ENCODE measurements around the gene PAX3. TPM values are rescaled to one million over a fixed set of nuclear protein-coding genes. Genes with fewer than 3 reads are reported as not detected.

The PAX3 gene
- total and polyA plus RNA-seq, 2 experiments from 2014 or later = not detected

DNA sequence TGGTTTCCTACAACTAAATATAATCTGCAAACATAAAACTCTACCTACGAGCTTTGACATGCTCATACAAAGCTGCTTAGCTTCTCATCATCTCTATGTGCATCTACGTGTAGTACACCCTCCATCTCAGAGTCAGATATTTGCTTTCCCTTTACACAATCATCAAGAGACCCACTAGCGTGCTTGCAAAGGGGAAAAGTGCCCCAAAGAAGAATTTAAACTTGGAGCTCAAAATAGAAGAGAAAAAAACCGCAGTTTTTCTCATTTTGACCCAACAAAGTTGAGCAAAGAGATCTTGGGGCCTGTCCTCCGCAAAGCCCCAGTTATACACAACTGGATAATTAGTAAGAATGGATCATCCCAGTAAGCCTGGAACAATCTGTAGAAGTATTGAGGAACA lies 104.1 kb downstream of the PAX3 start:
- H3K4me3 ChIP-seq = no peak overlapping the region
- no peaks in the 10 kb centered on the region for H3K79me2 ChIP-seq (ENCODE audit: insufficient read depth)
- no peaks in the 10 kb centered on the region for H3F3A ChIP-seq (ENCODE audit: insufficient read depth)
- no peaks in the 10 kb centered on the region for H3K9me2 ChIP-seq (ENCODE audit: insufficient read depth)
- 21 to 22% methylated on average over 5 of the region's 5 CpGs for WGBS, 2 experiments (ENCODE audit: low coverage in 1 of 2, low lambda C conversion rate in 2 of 2, missing lambda C conversion rate in 2 of 2)
- in situ Hi-C loops (cut with MboI) = no loop called here
- H3K4me1 ChIP-seq (ENCODE audit: insufficient read depth) = no peaks in the 10 kb centered on the region
- H3K36me3 ChIP-seq (ENCODE audit: low read depth) = no peaks in the 10 kb centered on the region
- no peaks in the 10 kb centered on the region for H3K27me3 ChIP-seq (replicated peaks; ENCODE audit: insufficient read depth)
- no peak overlapping the region for H2AFZ ChIP-seq
- H3K9ac ChIP-seq = no peak overlapping the region
- H3K9me3 ChIP-seq (ENCODE audit: low read depth) = no peaks in the 10 kb centered on the region
- DNase-seq = no peak
- no peak for TF ChIP-seq EZH2phosphoT487 (IDR thresholded peaks at IDR 0.05; ENCODE audit: insufficient read depth, low read depth)
- TF ChIP-seq EZH2 (IDR thresholded peaks at IDR 0.05; ENCODE audit: insufficient read depth, poor library complexity, severe bottlenecking) = no peak
- H3K27ac ChIP-seq = no peak overlapping the region
- H3K4me2 ChIP-seq (ENCODE audit: unreplicated experiment) = no peak overlapping the region
- H4K20me1 ChIP-seq (ENCODE audit: insufficient read depth) = no peaks in the 10 kb centered on the region

GRCh38 chr2:222193328-222193983 lies 105.3 kb downstream of the PAX3 start:
- H3K36me3 ChIP-seq (ENCODE audit: low read depth) = no peaks in the 10 kb centered on the region
- no peaks in the 10 kb centered on the region for H3K79me2 ChIP-seq (ENCODE audit: insufficient read depth)
- H3K9me3 ChIP-seq (ENCODE audit: low read depth) = no peaks in the 10 kb centered on the region
- H3K4me3 ChIP-seq = no peak overlapping the region
- no peaks in the 10 kb centered on the region for H3K4me1 ChIP-seq (ENCODE audit: insufficient read depth)
- no peaks in the 10 kb centered on the region for H3K27me3 ChIP-seq (replicated peaks; ENCODE audit: insufficient read depth)
- H3K9ac ChIP-seq = no peak overlapping the region
- DNase-seq = no peak
- WGBS, 2 experiments (ENCODE audit: low coverage in 1 of 2, low lambda C conversion rate in 2 of 2, missing lambda C conversion rate in 2 of 2) = 2 to 5% methylated on average over 5 of the region's 5 CpGs
- H2AFZ ChIP-seq = no peak overlapping the region
- no peaks in the 10 kb centered on the region for H3K9me2 ChIP-seq (ENCODE audit: insufficient read depth)
- no peaks in the 10 kb centered on the region for H4K20me1 ChIP-seq (ENCODE audit: insufficient read depth)
- H3K27ac ChIP-seq = no peak overlapping the region
- TF ChIP-seq EZH2 (IDR thresholded peaks at IDR 0.05; ENCODE audit: insufficient read depth, poor library complexity, severe bottlenecking) (no peak), EZH2phosphoT487 (IDR thresholded peaks at IDR 0.05; ENCODE audit: insufficient read depth, low read depth) (no peak)
- in situ Hi-C loops (cut with MboI) = no loop called here
- no peak overlapping the region for H3K4me2 ChIP-seq (ENCODE audit: unreplicated experiment)
- H3F3A ChIP-seq (ENCODE audit: insufficient read depth) = no peaks in the 10 kb centered on the region

- Histone ChIP-seq H3K27me3 (replicated peaks; ENCODE audit: insufficient read depth) (no peaks in the 10 kb centered on the region), H2AFZ (no peak overlapping the region), H3K4me2 (ENCODE audit: unreplicated experiment) (no peak overlapping the region), H3K9me2 (ENCODE audit: insufficient read depth) (no peaks in the 10 kb centered on the region), H3F3A (ENCODE audit: insufficient read depth) (no peaks in the 10 kb centered on the region), H4K20me1 (ENCODE audit: insufficient read depth) (no peaks in the 10 kb centered on the region), H3K9me3 (ENCODE audit: low read depth) (no peaks in the 10 kb centered on the region), H3K4me1 (ENCODE audit: insufficient read depth) (no peaks in the 10 kb centered on the region), H3K4me3 (no peak overlapping the region), H3K79me2 (ENCODE audit: insufficient read depth) (no peaks in the 10 kb centered on the region), H3K9ac (no peak overlapping the region), H3K27ac (no peak overlapping the region), H3K36me3 (ENCODE audit: low read depth) (no peaks in the 10 kb centered on the region)
- 0 to 7% methylated on average over 1 of the region's 1 CpG for WGBS, 2 experiments (ENCODE audit: low coverage in 1 of 2, low lambda C conversion rate in 2 of 2, missing lambda C conversion rate in 2 of 2)
- DNase-seq = no peak
- TF ChIP-seq EZH2 (IDR thresholded peaks at IDR 0.05; ENCODE audit: insufficient read depth, poor library complexity, severe bottlenecking) = no peak
- no peak for TF ChIP-seq EZH2phosphoT487 (IDR thresholded peaks at IDR 0.05; ENCODE audit: insufficient read depth, low read depth)
- in situ Hi-C loops (cut with MboI) = no loop called here
These were observed 118.2 kb downstream of the PAX3 start for GRCh38 chr2:222180619-222181018.

DNA sequence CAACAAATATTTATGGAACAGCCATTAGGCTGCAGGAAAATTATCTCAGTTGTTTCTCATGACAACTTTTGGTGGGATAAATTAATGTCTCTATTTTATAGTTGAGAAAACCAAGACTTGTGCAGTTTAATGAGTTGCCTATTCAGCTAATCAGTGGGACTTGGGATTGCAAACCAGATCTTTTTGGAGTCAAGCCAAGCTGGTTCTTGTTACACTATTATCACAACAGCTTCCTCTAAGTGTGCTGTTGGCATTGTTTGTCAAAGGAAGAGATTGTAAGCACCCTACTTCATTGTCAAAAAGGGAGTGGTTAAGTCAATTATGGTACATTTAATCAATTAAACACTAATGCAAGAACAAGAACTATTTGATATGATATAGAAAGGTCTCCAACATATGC lies 119.2 kb downstream of the PAX3 start:
- Histone ChIP-seq H3K9me3 (ENCODE audit: low read depth) (no peaks in the 10 kb centered on the region), H3K9ac (no peak overlapping the region), H3K79me2 (ENCODE audit: insufficient read depth) (no peaks in the 10 kb centered on the region), H3K4me3 (no peak overlapping the region), H3K4me1 (ENCODE audit: insufficient read depth) (no peaks in the 10 kb centered on the region), H3F3A (ENCODE audit: insufficient read depth) (no peaks in the 10 kb centered on the region), H3K9me2 (ENCODE audit: insufficient read depth) (no peaks in the 10 kb centered on the region), H4K20me1 (ENCODE audit: insufficient read depth) (no peaks in the 10 kb centered on the region), H2AFZ (no peak overlapping the region), H3K4me2 (ENCODE audit: unreplicated experiment) (no peak overlapping the region), H3K27me3 (replicated peaks; ENCODE audit: insufficient read depth) (no peaks in the 10 kb centered on the region), H3K27ac (no peak overlapping the region), H3K36me3 (ENCODE audit: low read depth) (no peaks in the 10 kb centered on the region)
- in situ Hi-C loops (cut with MboI) = no loop called here
- TF ChIP-seq EZH2 (IDR thresholded peaks at IDR 0.05; ENCODE audit: insufficient read depth, poor library complexity, severe bottlenecking) (no peak), EZH2phosphoT487 (IDR thresholded peaks at IDR 0.05; ENCODE audit: insufficient read depth, low read depth) (no peak)
- DNase-seq = no peak

- no peak overlapping the region for H2AFZ ChIP-seq
- TF ChIP-seq EZH2phosphoT487 (IDR thresholded peaks at IDR 0.05; ENCODE audit: insufficient read depth, low read depth) = no peak
- no peak for TF ChIP-seq EZH2 (IDR thresholded peaks at IDR 0.05; ENCODE audit: insufficient read depth, poor library complexity, severe bottlenecking)
- H3K27me3 ChIP-seq (replicated peaks; ENCODE audit: insufficient read depth) = no peaks in the 10 kb centered on the region
- no peaks in the 10 kb centered on the region for H3K36me3 ChIP-seq (ENCODE audit: low read depth)
- H4K20me1 ChIP-seq (ENCODE audit: insufficient read depth) = no peaks in the 10 kb centered on the region
- no peak overlapping the region for H3K9ac ChIP-seq
- no peaks in the 10 kb centered on the region for H3K4me1 ChIP-seq (ENCODE audit: insufficient read depth)
- no peaks in the 10 kb centered on the region for H3K9me2 ChIP-seq (ENCODE audit: insufficient read depth)
- in situ Hi-C loops (cut with MboI) = no loop called here
- no peak overlapping the region for H3K27ac ChIP-seq
- WGBS, 2 experiments (ENCODE audit: low coverage in 1 of 2, low lambda C conversion rate in 2 of 2, missing lambda C conversion rate in 2 of 2) = 32 to 37% methylated on average over 4 of the region's 4 CpGs
- no peaks in the 10 kb centered on the region for H3K79me2 ChIP-seq (ENCODE audit: insufficient read depth)
- DNase-seq = no peak
- H3K9me3 ChIP-seq (ENCODE audit: low read depth) = no peaks in the 10 kb centered on the region
- H3F3A ChIP-seq (ENCODE audit: insufficient read depth) = no peaks in the 10 kb centered on the region
- H3K4me2 ChIP-seq (ENCODE audit: unreplicated experiment) = no peak overlapping the region
- H3K4me3 ChIP-seq = no peak overlapping the region
These were observed 120.3 kb downstream of the PAX3 start for GRCh38 chr2:222178450-222178849.
